NCI-H146 (cell line): ENCODE data around the gene ARHGAP21.
A peak's percentile ranks its signal among the peaks of the same experiment; 100 is the strongest.
"Not testable (repeated sequence)": the region's sequence is repeated elsewhere in the genome, so short reads cannot be mapped to it uniquely, and the experiment has no call there.

Experiments
- DNase-seq: peaks from one replicate; lab custom pipeline; 2025; lab: John Stamatoyannopoulos, UW

The ARHGAP21 gene

DNA sequence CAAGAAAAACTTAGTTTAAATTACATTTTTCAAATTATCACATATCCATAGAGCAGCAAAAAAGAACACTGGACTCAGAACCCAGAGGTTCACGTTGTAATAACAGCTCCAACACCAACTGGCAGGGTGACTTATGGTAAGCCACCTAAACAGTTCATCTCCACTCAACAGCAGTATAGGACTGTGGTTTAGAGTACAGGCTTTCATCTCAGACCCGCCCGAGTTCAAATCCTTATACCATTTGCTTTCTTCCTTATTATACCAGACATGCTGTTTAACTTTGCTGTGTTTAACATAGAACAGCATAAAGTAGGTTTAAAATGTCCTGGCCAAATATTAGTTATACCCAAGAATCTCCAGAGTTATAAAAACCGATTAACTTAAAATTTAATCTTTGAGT lies 97.9 kb downstream of the ARHGAP21 start:
- no peak for DNase-seq

DNA sequence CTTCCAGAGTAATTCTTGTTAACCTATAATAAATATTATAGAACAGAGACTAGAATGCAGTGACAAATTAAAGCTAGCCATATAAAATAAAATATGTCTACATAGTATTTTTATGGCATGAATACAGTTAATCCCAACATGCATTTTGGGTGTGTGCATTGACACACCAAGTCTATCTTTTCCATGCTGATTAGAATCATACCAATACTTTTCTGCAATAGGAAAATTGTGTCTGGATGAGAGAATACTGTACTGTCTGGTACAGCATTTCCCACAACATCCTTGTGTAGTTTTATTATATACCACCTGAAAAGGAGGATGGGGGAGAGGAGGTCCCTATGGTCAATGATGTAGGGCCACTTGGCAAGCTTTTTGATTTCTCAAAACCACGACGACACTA lies 100.3 kb downstream of the ARHGAP21 start:
- no peak for DNase-seq

- DNase-seq = no peak
Measured at GRCh38 chr10:24622781-24623301, 100.8 kb downstream of the ARHGAP21 start.

DNA sequence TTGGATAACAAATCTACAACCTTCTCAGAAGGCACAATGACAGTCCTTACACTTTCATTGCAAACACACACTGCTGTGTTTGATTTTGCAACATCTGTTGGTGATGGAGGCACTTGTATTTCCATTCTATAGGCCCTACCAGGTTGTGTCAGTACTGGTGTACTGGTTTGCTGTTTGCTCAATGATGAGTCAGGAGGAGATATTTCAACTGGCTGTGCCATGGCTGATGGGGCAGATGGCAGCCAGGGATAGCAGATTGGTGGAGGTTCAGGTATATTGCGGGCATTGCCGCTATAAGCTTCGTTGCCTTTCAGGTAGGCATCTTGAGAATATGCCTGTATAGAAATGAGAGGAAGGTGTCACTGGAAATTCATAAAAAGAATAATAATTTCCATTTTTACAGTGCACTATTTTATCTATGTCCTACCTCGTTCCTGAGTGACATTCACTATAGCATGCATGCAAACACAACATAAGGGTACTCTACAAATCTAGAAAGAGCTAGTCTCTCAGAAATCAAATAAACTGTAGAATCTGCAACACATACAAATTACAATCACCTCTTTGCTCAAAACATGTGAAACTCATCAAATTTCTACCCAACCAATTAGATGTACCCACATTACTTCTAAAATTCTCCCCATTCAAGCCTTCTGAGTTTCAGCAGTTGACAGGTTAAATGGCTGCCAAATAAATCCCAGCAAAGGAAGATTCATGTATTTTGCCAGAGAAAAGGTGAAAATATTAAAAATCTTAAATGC lies 102.5 kb downstream of the ARHGAP21 start:
- not testable (repeated sequence) for DNase-seq

DNA sequence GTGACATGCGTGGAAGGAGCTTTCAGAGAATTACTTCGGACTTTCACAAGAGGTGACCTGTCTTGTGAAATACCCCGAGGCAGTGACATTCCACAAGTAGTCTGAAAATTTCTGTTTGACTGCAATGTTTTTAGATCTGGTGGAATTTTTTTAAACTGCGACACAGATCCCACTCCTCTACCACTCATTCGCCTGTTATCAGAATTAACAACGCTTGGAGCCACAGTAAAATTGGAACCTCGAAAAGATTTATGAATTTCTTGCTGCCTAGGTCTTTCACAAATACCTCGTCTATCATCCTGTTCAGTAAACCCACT lies 103.7 kb downstream of the ARHGAP21 start:
- not testable (repeated sequence) for DNase-seq

GRCh38 chr10:24619291-24619993 lies 104.2 kb downstream of the ARHGAP21 start:
- not testable (repeated sequence) for DNase-seq

DNA sequence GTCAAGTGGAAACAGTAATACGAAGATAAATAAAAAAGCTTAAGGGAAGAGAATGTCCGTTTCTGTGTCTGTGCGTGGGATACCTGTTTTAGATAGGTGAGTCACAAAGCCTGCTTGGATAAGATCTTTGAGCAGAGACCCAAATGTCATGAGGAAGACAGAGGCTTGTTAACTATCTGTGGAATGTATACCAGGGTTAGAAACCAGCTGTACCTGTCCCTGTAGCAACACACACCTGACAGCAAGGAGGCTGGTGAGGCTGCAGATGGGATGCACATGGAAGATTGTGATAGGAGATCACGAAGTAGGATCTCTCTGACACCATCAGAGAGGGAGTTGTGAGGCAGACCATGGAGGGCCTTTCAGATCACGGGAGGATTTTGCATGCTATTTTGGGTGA lies 105.3 kb downstream of the ARHGAP21 start:
- no peak for DNase-seq

DNA sequence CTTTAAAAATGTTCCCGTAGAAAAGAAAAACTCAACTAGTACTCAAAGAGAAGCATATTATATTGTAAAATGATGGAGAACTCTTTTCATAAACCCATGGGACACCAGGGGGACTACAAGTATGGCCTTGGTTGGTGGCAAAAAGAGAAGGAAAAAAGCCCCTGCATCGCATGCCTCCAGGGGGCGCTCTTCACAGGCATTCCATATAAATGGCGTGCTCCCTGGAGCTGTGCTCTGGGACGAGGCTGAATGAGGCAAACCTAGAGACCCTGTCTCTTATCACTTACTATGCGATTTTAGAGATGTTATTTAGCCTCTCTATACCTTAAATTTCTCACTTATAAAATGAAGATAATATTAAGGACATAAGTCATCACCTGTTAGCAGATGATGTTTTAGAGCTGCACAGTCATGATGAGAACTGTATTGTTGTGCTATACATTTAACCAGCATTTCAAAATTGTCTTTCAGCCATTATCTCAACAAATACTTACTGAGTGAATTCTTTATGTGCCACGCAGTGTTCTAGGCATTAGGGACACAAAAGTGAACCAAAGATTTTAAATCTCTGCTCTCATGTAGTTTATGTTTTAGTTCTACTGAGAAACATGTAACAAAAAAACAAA lies 105.8 kb downstream of the ARHGAP21 start:
- peak; percentile 68 for DNase-seq

DNA sequence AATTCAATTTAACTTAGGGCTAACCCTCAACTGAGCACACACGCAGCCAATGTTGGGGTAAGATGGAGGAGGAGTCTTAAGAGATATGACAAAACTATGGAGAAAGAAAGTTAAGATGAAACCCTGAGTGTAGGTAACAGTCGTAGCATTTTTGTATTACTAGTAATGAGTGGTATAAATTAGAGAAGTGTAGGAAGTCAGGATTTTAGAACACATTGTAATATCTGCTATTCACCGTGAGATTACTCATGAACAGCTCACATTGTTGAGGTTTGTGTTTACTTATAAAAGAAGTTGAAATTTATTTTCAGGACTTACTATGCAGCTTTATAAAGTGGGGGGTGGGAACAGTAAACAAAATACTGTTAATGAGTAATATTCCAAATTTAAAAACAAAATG lies 107.2 kb downstream of the ARHGAP21 start:
- DNase-seq = no peak

- DNase-seq = no peak
Measured at GRCh38 chr10:24606021-24606420, 117.7 kb downstream of the ARHGAP21 start.

GRCh38 chr10:24605141-24605540 lies 118.5 kb downstream of the ARHGAP21 start:
- DNase-seq = no peak

DNA sequence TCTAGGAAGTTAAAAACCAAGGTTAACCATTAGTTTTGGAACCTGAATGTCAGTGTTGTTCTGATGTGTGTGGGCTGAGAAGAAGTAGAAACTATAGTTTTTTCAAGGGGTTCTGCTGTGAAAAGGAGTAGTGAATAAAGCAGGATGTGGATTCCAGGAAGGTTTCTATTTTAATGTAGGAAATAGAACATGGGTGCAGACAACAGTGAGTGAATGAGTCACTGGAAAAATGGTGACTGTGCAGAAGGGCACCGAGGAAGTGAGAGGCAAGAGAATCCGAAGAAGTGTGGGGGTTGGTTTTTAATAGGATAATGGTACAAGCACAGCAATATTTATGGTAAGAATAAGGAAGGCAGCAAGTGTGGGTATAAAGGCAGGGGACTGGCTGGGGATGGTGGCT lies 120.4 kb downstream of the ARHGAP21 start:
- no peak for DNase-seq

DNA sequence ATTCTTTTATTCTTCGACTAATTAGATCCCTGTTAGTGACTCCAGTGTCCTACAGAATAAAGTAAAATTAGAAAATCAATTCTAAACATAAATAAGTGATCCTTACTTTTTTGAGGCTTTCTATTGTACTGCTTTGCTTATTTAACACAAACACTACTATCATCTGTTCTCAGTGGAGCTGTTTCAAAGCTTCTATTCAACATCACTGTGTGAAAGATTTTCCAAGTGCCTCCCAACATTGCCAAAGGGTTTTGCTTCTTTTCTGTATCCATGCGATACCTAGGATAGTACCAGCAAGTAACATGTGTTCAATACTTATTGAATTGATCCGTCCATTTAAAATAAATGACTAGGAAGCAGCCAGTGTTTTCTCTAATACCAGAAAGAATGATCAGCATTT lies 125.7 kb downstream of the ARHGAP21 start:
- no peak for DNase-seq

- DNase-seq = no peak
Measured at GRCh38 chr10:24597426-24597825, 126.3 kb downstream of the ARHGAP21 start.

- no peak for DNase-seq
Measured at GRCh38 chr10:24596217-24596930, 127.3 kb downstream of the ARHGAP21 start.

DNA sequence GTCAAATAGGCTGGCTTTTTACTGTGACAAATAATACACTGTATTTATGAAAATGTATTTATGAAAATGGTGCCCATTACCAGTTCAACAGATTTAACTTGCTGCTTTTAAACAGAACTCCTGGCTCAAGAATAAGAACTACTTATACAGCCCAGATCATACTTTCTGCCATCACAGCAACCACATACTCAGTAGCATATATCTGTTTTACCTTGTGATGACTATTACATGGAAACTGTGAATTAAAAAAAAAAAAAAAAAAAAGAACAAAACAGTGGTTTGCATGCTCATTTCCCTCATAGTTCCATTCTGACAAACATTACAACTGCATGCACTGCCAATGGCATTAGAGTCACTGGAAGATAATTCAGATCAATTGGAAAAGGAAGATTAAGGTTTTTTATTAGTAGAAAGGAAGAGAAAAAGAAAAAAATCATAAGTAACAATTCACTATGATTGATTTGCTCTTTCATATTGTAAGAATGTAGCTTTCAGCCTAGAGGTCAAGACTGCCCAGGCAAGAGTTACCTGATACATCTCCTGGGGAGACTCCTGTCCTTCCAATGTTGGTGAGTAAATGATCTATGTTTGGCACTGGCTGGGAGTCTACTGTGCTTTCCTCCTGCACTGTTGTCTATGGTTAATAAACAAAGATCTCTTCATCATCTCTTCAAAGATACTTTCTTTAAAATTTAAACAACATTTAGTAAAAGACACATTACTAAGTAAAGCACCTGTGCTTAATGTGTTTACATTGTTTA lies 132.8 kb downstream of the ARHGAP21 start:
- DNase-seq = no peak

GRCh38 chr10:24589265-24589664 lies 134.4 kb downstream of the ARHGAP21 start:
- DNase-seq = no peak

DNA sequence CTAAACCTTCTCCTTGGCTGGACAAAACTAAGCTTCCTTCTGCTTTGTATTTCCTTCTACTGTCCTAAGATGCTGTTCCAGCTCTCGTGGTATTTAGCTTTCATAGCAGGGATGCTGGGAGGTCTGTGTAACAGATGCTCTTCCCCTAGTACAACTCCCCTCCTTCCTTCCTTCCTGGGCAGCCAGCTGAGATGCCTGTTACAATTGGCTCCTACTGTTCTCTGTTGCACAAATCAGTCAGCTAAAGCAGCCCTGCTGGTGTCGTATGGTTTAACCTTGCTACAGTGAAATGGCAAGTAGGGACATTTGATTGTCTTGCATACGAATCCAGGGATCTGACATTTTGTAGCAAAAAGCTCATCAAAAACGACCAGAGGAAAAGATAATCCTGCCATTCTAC lies 143.8 kb downstream of the ARHGAP21 start:
- no peak for DNase-seq

GRCh38 chr10:24579448-24579847 lies 144.2 kb downstream of the ARHGAP21 start:
- no peak for DNase-seq

GRCh38 chr10:24575481-24576002 lies 148.1 kb downstream of the ARHGAP21 start:
- DNase-seq = no peak

GRCh38 chr10:24574578-24575155 lies 149.0 kb downstream of the ARHGAP21 start:
- no peak for DNase-seq
